ENCODE results near the gene CLEC4D.

- TF ChIP-seq, protein P1, sequence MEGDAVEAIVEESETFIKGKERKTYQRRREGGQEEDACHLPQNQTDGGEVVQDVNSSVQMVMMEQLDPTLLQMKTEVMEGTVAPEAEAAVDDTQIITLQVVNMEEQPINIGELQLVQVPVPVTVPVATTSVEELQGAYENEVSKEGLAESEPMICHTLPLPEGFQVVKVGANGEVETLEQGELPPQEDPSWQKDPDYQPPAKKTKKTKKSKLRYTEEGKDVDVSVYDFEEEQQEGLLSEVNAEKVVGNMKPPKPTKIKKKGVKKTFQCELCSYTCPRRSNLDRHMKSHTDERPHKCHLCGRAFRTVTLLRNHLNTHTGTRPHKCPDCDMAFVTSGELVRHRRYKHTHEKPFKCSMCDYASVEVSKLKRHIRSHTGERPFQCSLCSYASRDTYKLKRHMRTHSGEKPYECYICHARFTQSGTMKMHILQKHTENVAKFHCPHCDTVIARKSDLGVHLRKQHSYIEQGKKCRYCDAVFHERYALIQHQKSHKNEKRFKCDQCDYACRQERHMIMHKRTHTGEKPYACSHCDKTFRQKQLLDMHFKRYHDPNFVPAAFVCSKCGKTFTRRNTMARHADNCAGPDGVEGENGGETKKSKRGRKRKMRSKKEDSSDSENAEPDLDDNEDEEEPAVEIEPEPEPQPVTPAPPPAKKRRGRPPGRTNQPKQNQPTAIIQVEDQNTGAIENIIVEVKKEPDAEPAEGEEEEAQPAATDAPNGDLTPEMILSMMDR (optimal IDR thresholded peaks at IDR 0.05 in 1 of 3, IDR thresholded peaks at IDR 0.05 in 1 of 3, conservative IDR thresholded peaks at IDR 0.05 in 1 of 3; ENCODE audit: extremely low read depth in 1 of 3, insufficient read depth in 2 of 3, low read length in 3 of 3) = no peak
- TF ChIP-seq EZH2 (IDR thresholded peaks at IDR 0.05; ENCODE audit: low read length) = no peak
These were observed 47.9 kb upstream of the CLEC4D start for GRCh38 chr12:8465301-8465996.

All from keratinocyte (primary cell).